CD8-positive, alpha-beta memory T cell (primary cell): Measurements from ENCODE around the gene STAC2. TPM values are rescaled to one million over a fixed set of nuclear protein-coding genes. Genes with fewer than 3 reads are reported as not detected.

Source experiments
- CTCF ChIA-PET: fragments of 350-600 bp; sonication (Branson Sonifier 250); formaldehyde crosslinking; loops from one replicate; lab custom pipeline; 2021; ENCODE audit warnings: antibody characterized with exemption; lab: Charles Lee
- POLR2A ChIA-PET: fragments of 350-600 bp; sonication (Branson Sonifier 250); formaldehyde crosslinking; loops from one replicate; lab custom pipeline; 2021; ENCODE audit warnings: antibody characterized with exemption; lab: Charles Lee
- DNase-seq, 5 donors: peaks; one replicate each; pipeline versions ENCODE4 v3.0.0 to v3.0.0-alpha.2; 2020 to 2022; ENCODE audit warnings: mixed read lengths in 1 of 5
- H3K27ac ChIP-seq: one replicate; pipeline ENCODE4 v1.7.0; 2013; ENCODE audit warnings: low read depth, mild to moderate bottlenecking, low read length, moderate library complexity
- H3K27me3 ChIP-seq: 2 replicates; pipeline ENCODE4 v1.7.0; 2013; ENCODE audit warnings: low read length, mild to moderate bottlenecking; ENCODE audit not compliant: insufficient read depth, poor library complexity, severe bottlenecking
- H3K36me3 ChIP-seq: 2 replicates; pipeline ENCODE4 v1.7.0; 2013; ENCODE audit warnings: mild to moderate bottlenecking, low read length, moderate library complexity; ENCODE audit not compliant: insufficient read depth
- H3K4me1 ChIP-seq: 2 replicates; pipeline ENCODE4 v1.7.0; 2013; ENCODE audit warnings: mild to moderate bottlenecking, low read length, moderate library complexity; ENCODE audit not compliant: insufficient read depth
- H3K4me3 ChIP-seq: 2 replicates; pipeline ENCODE4 v1.7.0; 2013; ENCODE audit warnings: mild to moderate bottlenecking, low read length
- H3K9me3 ChIP-seq: 2 replicates; pipeline ENCODE4 v1.7.0; 2013; ENCODE audit warnings: mild to moderate bottlenecking, low read length
- H3K27ac Mint-ChIP-seq, 8 donors: one replicate each; pipeline ENCODE4 v1.8.0; 2020 to 2021; ENCODE audit warnings: mixed read lengths in 8 of 8, mild to moderate bottlenecking in 6 of 8, inconsistent platforms in 3 of 8, moderate library complexity in 3 of 8
- H3K27me3 Mint-ChIP-seq, 2 donors: one replicate each; pipeline ENCODE4 v1.8.0; 2020 to 2021; ENCODE audit warnings: mixed read lengths in 2 of 2, mild to moderate bottlenecking in 1 of 2, moderate library complexity in 1 of 2
- H3K36me3 Mint-ChIP-seq, 3 donors: one replicate each; pipeline ENCODE4 v1.8.0; 2020 to 2021; ENCODE audit warnings: mixed read lengths in 3 of 3, inconsistent platforms in 1 of 3, mild to moderate bottlenecking in 1 of 3
- H3K4me1 Mint-ChIP-seq, 3 donors: one replicate each; pipeline ENCODE4 v1.8.0; 2020 to 2021; ENCODE audit warnings: mixed read lengths in 3 of 3, inconsistent platforms in 1 of 3, mild to moderate bottlenecking in 1 of 3
- H3K4me3 Mint-ChIP-seq, 7 donors: one replicate each; pipeline ENCODE4 v1.8.0; 2020 to 2021; ENCODE audit warnings: mixed read lengths in 7 of 7, mild to moderate bottlenecking in 6 of 7, moderate library complexity in 4 of 7, inconsistent platforms in 2 of 7
- H3K9me3 Mint-ChIP-seq, 5 donors: one replicate each; pipeline ENCODE4 v1.8.0; 2020 to 2022; ENCODE audit warnings: mixed read lengths in 5 of 5, mild to moderate bottlenecking in 3 of 5, moderate library complexity in 2 of 5, inconsistent platforms in 1 of 5
- polyA plus RNA-seq: library from polyadenylated mRNA; unstranded; fragments of 300-500 nt; fragmentation: Illumina TruSeq; gene quantifications from one replicate; pipeline ENCODE4 v1.2.3, GENCODE V29; 2021
- total RNA-seq, 2 experiments: library from RNA; stranded (reverse); gene quantifications; one replicate each; pipeline ENCODE4 v1.2.3, GENCODE V29; 2021

Gene STAC2
- total and polyA plus RNA-seq, 3 experiments from 2014 or later: not detected

DNA sequence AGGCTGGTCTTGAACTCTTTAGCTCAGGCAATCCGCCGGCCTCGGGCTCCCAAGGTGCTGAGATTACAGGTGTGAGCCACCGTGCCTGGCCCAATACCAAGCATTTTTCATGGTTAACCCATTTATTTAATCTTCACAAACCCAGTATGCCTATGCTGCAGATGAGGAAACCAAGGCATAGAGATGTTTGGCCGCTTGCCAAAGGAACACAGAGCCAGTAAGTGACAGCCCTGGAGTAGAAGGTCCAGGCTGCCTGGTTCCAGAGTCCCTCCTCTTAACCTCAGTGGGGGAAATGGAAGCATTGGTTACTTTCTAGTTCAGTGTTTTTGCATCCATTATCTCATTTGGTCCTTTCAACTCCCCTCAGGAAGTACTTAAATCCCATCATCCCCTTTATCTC, 44.4 kb downstream of the STAC2 start:
- Mint-ChIP-seq H3K27me3 (no peaks in the 10 kb centered on the region), H3K36me3 (peaks cover 0 to 67% (median 4%) of the 10 kb centered on the region in 3 donors), H3K4me3 (no peak overlapping the region), H3K4me1 (no peaks in the 10 kb centered on the region), H3K9me3 (no peaks in the 10 kb centered on the region), H3K27ac (peak overlapping the region in 1 of 8 donors; percentile 3)
- no peaks in the 10 kb centered on the region for H3K4me1 ChIP-seq
- H3K4me3 ChIP-seq: no peak overlapping the region
- H3K27me3 ChIP-seq: no peaks in the 10 kb centered on the region
- POLR2A ChIA-PET: no interaction called here
- no peak for DNase-seq
- CTCF ChIA-PET: no interaction called here
- peaks cover 10% of the 10 kb centered on the region for H3K36me3 ChIP-seq
- H3K9me3 ChIP-seq: no peaks in the 10 kb centered on the region
- no peak overlapping the region for H3K27ac ChIP-seq

DNA sequence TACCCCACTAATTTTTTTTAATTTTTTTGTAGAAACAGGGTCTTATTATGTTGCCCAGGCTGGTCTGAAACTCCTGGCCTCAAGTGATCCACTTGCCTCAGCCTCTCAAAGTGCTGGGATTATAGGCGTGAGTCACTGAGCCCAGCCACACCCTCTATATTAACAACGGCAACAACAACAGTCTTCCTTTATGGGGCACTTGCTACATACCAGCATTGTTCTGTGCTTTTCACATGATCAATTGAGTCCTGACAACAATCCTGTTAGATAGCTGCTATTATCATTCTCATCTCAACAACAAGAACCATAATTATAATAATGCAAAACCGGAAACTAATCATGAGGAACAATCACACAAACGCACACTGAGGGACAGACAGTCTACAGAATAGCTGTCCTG, 47.2 kb downstream of the STAC2 start:
- Histone ChIP-seq H3K4me3 (no peak overlapping the region), H3K27me3 (no peaks in the 10 kb centered on the region), H3K27ac (no peak overlapping the region), H3K36me3 (peaks cover 7% of the 10 kb centered on the region), H3K4me1 (peaks cover 5% of the 10 kb centered on the region), H3K9me3 (no peaks in the 10 kb centered on the region)
- Mint-ChIP-seq H3K4me1 (peaks cover 7 to 8% (median 7%) of the 10 kb centered on the region in 3 donors), H3K27ac (no peak overlapping the region), H3K36me3 (peaks cover 0 to 55% (median 4%) of the 10 kb centered on the region in 3 donors), H3K4me3 (no peak overlapping the region), H3K9me3 (no peaks in the 10 kb centered on the region), H3K27me3 (peaks cover 0 to under 1% of the 10 kb centered on the region in 2 donors)
- ChIA-PET CTCF (interaction anchor here (0.7 to 1.5 kb wide), 5 partner anchors 14 to 195 kb away, joined by 3 to 6 read pairs (median 3); no protein-coding TSS in a partner anchor), POLR2A (no interaction called here)
- no peak for DNase-seq

DNA sequence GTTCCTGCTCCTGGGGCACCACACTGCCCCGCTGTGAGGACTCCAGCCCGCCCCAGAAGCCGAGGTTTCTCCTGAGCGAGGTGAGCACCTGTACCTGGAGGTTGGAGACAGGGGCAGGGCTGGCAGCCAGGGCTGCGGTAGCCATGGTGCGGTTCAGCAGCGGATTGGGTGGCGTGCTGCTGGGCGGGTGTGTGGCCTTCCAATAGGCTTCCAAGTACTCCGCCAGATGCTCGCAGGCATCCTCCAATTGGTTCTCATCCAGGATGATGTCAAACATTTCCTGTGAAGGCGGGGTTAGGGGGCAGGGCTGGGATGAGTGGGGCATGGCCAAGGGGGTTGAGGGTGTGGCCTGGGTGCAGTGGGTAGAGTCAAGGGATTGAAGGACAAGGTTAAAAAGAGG, 48.5 kb downstream of the STAC2 start:
- no peaks in the 10 kb centered on the region for H3K27me3 ChIP-seq
- H3K27ac Mint-ChIP-seq: peak overlapping the region in 2 of 8 donors; percentile 36 to 56
- no peak for DNase-seq
- peaks cover 7 to 20% (median 12%) of the 10 kb centered on the region in 3 donors for H3K4me1 Mint-ChIP-seq
- peaks cover 7% of the 10 kb centered on the region for H3K36me3 ChIP-seq
- no peak overlapping the region for H3K4me3 Mint-ChIP-seq
- peaks cover 0 to 4% of the 10 kb centered on the region in 2 donors for H3K27me3 Mint-ChIP-seq
- H3K4me3 ChIP-seq: no peak overlapping the region
- H3K4me1 ChIP-seq: peaks cover 5% of the 10 kb centered on the region
- H3K9me3 ChIP-seq: no peaks in the 10 kb centered on the region
- ChIA-PET CTCF (no interaction called here), POLR2A (no interaction called here)
- no peaks in the 10 kb centered on the region for H3K9me3 Mint-ChIP-seq
- H3K27ac ChIP-seq: no peak overlapping the region
- H3K36me3 Mint-ChIP-seq: peaks cover 0 to 45% (median 0%) of the 10 kb centered on the region in 3 donors

DNA sequence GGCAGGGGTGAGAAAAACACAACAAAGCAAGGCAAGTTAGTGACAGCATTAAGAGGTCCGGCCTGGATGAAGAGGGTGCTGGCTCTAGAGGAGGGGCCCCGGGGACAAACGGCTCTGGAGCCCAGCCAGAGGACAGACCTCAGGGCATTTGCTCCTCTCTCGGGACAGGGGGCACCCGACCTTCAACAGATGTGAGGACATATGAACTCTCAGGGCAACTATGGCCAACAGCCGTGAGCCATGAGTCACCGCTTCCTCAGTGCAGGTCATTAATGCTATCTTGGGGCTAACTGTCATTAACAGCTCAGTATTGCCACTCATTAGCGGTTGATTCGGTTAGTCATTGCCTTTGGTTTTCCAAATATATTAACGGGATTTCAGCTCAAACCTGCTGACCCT, 50.1 kb downstream of the STAC2 start:
- Histone ChIP-seq H3K27me3 (no peaks in the 10 kb centered on the region), H3K9me3 (no peaks in the 10 kb centered on the region), H3K4me3 (no peak overlapping the region), H3K27ac (no peak overlapping the region), H3K4me1 (peaks cover 5% of the 10 kb centered on the region), H3K36me3 (peaks cover 7% of the 10 kb centered on the region)
- H3K36me3 Mint-ChIP-seq: peaks cover 0 to 40% (median 0%) of the 10 kb centered on the region in 3 donors
- peak overlapping the region in 2 of 8 donors; percentile 46 to 86 for H3K27ac Mint-ChIP-seq
- peaks cover 0 to 5% of the 10 kb centered on the region in 2 donors for H3K27me3 Mint-ChIP-seq
- ChIA-PET POLR2A (no interaction called here), CTCF (interaction anchor here (1.1 to 8.0 kb wide), 23 partner anchors 8 to 363 kb away, joined by 3 to 110 read pairs (median 7); partner anchors contain the start of genes ARL5C, LASP1, PLXDC1 and RPL19)
- H3K9me3 Mint-ChIP-seq: no peaks in the 10 kb centered on the region
- no peak for DNase-seq
- H3K4me1 Mint-ChIP-seq: peaks cover 7 to 24% (median 16%) of the 10 kb centered on the region in 3 donors
- H3K4me3 Mint-ChIP-seq: no peak overlapping the region

DNA sequence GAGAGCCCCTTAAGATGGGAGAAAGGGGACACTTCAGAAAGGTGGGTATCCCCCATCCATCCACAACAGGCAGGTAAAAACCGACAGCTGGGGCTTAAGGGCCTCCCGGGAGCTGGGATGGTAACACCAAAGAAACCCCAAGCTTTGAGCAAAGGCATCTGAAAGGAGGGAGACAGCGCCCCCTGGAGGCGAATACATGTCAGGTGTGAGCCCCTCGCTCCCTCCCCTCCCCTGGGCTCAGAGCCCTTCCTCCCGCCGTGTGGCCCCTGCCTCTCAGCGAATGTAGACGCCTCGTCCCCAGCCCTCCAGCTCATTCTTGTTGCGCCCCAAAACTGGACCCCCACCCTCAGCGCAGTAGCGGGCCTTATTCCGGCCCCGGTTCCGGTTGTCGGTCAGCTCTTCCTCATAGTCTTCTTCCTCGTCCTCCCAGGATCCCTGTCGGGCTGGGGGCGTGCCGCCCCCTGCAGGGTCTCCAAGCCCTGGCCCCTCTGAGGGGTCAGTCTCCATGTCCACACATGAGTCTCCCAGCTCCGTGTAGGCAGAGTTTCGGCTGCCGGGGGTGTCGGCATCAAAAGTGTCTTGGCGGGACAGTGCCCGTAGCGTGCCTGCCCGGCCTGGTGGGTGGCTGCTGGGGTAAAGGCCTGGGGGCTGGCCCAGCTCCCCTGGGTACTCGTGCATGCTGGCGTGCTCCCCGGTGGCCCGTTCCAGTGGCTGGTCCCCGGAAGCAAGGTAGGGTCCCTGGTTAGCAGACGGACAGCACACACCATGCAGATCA, 50.6 kb downstream of the STAC2 start:
- H3K4me3 Mint-ChIP-seq: no peak overlapping the region
- Histone ChIP-seq H3K4me1 (peaks cover 5% of the 10 kb centered on the region), H3K4me3 (no peak overlapping the region), H3K36me3 (peaks cover 7% of the 10 kb centered on the region), H3K27me3 (no peaks in the 10 kb centered on the region), H3K27ac (no peak overlapping the region), H3K9me3 (no peaks in the 10 kb centered on the region)
- peaks cover 0 to 5% of the 10 kb centered on the region in 2 donors for H3K27me3 Mint-ChIP-seq
- H3K27ac Mint-ChIP-seq: peak overlapping the region in 3 of 8 donors; percentile 23 to 86 (median 46)
- H3K36me3 Mint-ChIP-seq: peaks cover 0 to 40% (median 0%) of the 10 kb centered on the region in 3 donors
- POLR2A ChIA-PET: interaction anchor here (0.5 to 2.1 kb wide), 4 partner anchors 9 to 25 kb away, joined by 3 to 7 read pairs (median 5); partner anchors contain the start of genes ARL5C and RPL19
- no peaks in the 10 kb centered on the region for H3K9me3 Mint-ChIP-seq
- DNase-seq: peak; percentile 67 to 86 (median 72)
- CTCF ChIA-PET: interaction anchor here (0.7 to 8.0 kb wide), 46 partner anchors 8 to 412 kb away, joined by 3 to 110 read pairs (median 4); partner anchors contain the start of genes ARL5C, FBXO47, LASP1 and PLXDC1
- H3K4me1 Mint-ChIP-seq: peaks cover 7 to 24% (median 16%) of the 10 kb centered on the region in 3 donors

DNA sequence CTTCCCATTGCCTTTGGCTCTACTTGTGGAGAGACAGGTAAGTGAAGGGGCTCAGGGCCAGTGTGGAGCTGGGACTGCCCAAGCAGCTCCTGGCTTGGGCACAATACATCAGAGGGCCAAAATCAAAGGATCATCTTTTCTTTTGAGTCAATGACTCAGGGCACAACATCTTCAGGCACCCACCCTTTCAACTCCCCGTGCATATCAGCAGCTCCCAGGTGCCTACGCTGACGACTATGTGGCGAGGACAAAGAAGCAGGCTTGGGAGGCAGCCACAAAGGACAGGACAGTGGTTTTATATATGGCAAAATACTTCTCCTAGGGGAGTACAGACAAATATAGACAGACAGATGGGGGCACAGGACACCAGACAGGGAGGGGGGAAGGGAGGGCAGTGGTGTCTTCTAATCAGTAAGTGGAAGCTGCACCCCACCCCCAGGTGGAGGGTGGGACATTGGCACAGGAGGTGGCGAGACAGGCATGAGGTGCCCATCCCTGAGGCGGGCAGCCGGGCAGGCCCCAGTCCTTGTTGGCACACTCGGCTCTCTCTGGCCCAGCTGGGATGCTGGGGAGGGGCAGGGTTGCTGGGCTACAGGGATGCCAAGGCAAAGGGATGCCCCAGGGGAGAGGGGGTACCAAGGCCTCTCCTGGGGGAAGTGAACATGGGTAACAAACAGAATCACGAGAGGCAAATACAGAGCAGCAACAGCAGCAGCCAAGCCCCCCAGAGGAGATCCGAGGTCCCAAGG, 52.0 kb downstream of the STAC2 start:
- Mint-ChIP-seq H3K4me1 (peaks cover 10 to 28% (median 19%) of the 10 kb centered on the region in 3 donors), H3K36me3 (peaks cover 0 to 33% (median 0%) of the 10 kb centered on the region in 3 donors), H3K27ac (peak overlapping the region in 3 of 8 donors; percentile 5 to 83 (median 73)), H3K27me3 (peaks cover 3 to 5% of the 10 kb centered on the region in 2 donors), H3K4me3 (no peak overlapping the region), H3K9me3 (no peaks in the 10 kb centered on the region)
- no peaks in the 10 kb centered on the region for H3K27me3 ChIP-seq
- ChIA-PET CTCF (interaction anchor here (0.9 to 8.0 kb wide), 15 partner anchors 8 to 410 kb away, joined by 3 to 110 read pairs (median 6); partner anchors contain the start of genes ARL5C, FBXO47, LASP1 and PLXDC1), POLR2A (interaction anchor here (1.1 to 2.1 kb wide), 3 partner anchors 9 to 20 kb away, joined by 4 to 8 read pairs (median 7); no protein-coding TSS in a partner anchor)
- no peak for DNase-seq
- no peak overlapping the region for H3K4me3 ChIP-seq
- peaks cover 7% of the 10 kb centered on the region for H3K36me3 ChIP-seq
- no peaks in the 10 kb centered on the region for H3K9me3 ChIP-seq
- H3K27ac ChIP-seq: no peak overlapping the region
- peaks cover 5% of the 10 kb centered on the region for H3K4me1 ChIP-seq

DNA sequence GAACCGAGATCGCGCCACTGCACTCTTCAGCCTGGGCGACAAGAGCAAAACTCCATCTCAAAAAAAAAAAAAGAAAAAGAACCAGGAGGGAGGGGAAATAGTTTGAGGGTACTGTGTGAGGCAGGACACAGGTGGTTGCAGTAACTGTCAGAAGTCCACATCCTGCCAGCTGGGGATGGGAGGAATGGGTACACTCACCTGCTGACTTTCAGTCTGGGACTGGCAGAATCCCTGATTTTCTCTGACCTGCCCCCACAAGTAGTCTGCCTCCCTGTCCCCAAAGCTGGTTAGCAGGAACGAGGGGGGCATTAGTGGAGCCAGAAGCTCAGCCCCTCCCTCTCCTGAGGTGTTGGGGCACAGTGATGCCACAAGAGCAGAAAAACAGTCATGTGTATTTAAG, 52.7 kb downstream of the STAC2 start:
- Histone ChIP-seq H3K27me3 (no peaks in the 10 kb centered on the region), H3K4me3 (no peak overlapping the region), H3K4me1 (peaks cover 6% of the 10 kb centered on the region), H3K36me3 (peaks cover 7% of the 10 kb centered on the region), H3K27ac (no peak overlapping the region), H3K9me3 (no peaks in the 10 kb centered on the region)
- H3K4me1 Mint-ChIP-seq: peaks cover 10 to 28% (median 21%) of the 10 kb centered on the region in 3 donors
- CTCF ChIA-PET: interaction anchor here (0.9 to 8.0 kb wide), 5 partner anchors 8 to 206 kb away, joined by 3 to 110 read pairs (median 70); partner anchors contain the start of genes ARL5C, FBXO47 and PLXDC1
- no peaks in the 10 kb centered on the region for H3K9me3 Mint-ChIP-seq
- peak overlapping the region in 3 of 8 donors; percentile 5 to 83 (median 73) for H3K27ac Mint-ChIP-seq
- no peak for DNase-seq
- peaks cover 3 to 5% of the 10 kb centered on the region in 2 donors for H3K27me3 Mint-ChIP-seq
- POLR2A ChIA-PET: interaction anchor here (0.5 to 2.1 kb wide), 5 partner anchors 8 to 568 kb away, joined by 3 to 8 read pairs (median 5); no protein-coding TSS in a partner anchor
- H3K4me3 Mint-ChIP-seq: no peak overlapping the region
- peaks cover 0 to 28% (median 0%) of the 10 kb centered on the region in 3 donors for H3K36me3 Mint-ChIP-seq
